Transverse colon (tissue), 3 donors: ENCODE measurements around the gene TIMP3.

ENCODE experiments used
- EP300 ChIP-seq: sonication (generic); formaldehyde crosslinking; IDR thresholded peaks from one replicate; pipeline ENCODE4 v1.6.1; 2017; ENCODE audit warnings: antibody characterized with exemption, low read depth
- POLR2A ChIP-seq: fragments of 450-650 bp; IDR thresholded peaks from one replicate; pipeline ENCODE4 v1.6.1; 2016; ENCODE audit warnings: antibody characterized with exemption, mild to moderate bottlenecking, moderate library complexity
- TF ChIP-seq, protein P1 (sequence below), 5 experiments: fragments of 200-600 bp in 3 of 5; fragments of 450-650 bp in 2 of 5; sonication (generic) in 3 of 5; IDR thresholded peaks; 1 replicate in 2 of 5; 2 replicates in 3 of 5; pipeline ENCODE4 v1.5.1; 2016 to 2017; ENCODE audit warnings: antibody characterized with exemption in 5 of 5, inconsistent platforms in 3 of 5, mild to moderate bottlenecking in 2 of 5, moderate library complexity in 1 of 5

DNA sequence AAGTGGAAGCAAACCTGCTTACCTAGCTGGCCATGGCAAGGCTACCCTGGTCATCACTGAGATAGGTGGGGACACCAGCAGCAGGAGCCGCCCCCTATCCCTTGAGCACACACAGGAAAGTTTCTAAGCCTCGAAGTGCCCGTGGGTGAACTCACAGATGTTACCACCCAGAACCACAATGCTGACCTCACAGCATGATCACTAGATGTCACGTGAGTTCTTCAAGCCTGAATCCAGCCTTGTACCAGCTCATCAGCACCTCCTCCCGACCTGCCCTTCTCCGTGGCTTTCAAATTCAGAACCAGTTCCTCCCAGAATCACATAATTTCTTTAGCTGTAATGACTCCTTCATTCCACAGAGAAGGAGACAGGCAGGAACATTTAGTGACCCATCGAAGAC, 24.7 kb upstream of the TIMP3 start:
- TF ChIP-seq, protein P1, sequence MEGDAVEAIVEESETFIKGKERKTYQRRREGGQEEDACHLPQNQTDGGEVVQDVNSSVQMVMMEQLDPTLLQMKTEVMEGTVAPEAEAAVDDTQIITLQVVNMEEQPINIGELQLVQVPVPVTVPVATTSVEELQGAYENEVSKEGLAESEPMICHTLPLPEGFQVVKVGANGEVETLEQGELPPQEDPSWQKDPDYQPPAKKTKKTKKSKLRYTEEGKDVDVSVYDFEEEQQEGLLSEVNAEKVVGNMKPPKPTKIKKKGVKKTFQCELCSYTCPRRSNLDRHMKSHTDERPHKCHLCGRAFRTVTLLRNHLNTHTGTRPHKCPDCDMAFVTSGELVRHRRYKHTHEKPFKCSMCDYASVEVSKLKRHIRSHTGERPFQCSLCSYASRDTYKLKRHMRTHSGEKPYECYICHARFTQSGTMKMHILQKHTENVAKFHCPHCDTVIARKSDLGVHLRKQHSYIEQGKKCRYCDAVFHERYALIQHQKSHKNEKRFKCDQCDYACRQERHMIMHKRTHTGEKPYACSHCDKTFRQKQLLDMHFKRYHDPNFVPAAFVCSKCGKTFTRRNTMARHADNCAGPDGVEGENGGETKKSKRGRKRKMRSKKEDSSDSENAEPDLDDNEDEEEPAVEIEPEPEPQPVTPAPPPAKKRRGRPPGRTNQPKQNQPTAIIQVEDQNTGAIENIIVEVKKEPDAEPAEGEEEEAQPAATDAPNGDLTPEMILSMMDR (IDR thresholded peaks at IDR 0.05) = no peak
- TF ChIP-seq POLR2A = no peak
- TF ChIP-seq EP300 = no peak
